MM.1S (cell line): ENCODE results near the gene EXTL1.

Source experiments
- DNase-seq: peaks from one replicate; pipeline ENCODE4 v3.0.0-alpha.2; 2015
- H2AFZ ChIP-seq: fragments of 300-600 bp; sonication (generic); 2 replicates; pipeline ENCODE4 v1.6.0; 2016; ENCODE audit warnings: antibody characterized with exemption, low read length
- H3F3A ChIP-seq: fragments of 300-600 bp; sonication (generic); 2 replicates; pipeline ENCODE4 v1.6.1; 2016; ENCODE audit warnings: mild to moderate bottlenecking, antibody characterized with exemption, low read length, moderate library complexity, mixed read lengths; ENCODE audit not compliant: insufficient read depth
- H3K27ac ChIP-seq: fragments of 300-600 bp; sonication (generic); 2 replicates; pipeline ENCODE4 v1.5.1; 2016; ENCODE audit warnings: mild to moderate bottlenecking, low read length
- H3K27me3 ChIP-seq: fragments of 300-600 bp; sonication (generic); replicated peaks from 2 replicates; pipeline ENCODE4 v1.6.0; 2016; ENCODE audit warnings: low read length; ENCODE audit not compliant: insufficient read depth
- H3K36me3 ChIP-seq: fragments of 300-600 bp; sonication (generic); replicated peaks from 2 replicates; pipeline ENCODE4 v1.6.1; 2016; ENCODE audit warnings: mild to moderate bottlenecking, low read length, mixed read lengths; ENCODE audit not compliant: insufficient read depth
- H3K4me1 ChIP-seq: fragments of 300-600 bp; sonication (generic); 2 replicates; pipeline ENCODE4 v1.6.1; 2016; ENCODE audit warnings: low read length, mixed read lengths
- H3K4me2 ChIP-seq: fragments of 300-600 bp; sonication (generic); 2 replicates; pipeline ENCODE4 v1.6.0; 2016; ENCODE audit warnings: low read depth, low read length
- H3K4me3 ChIP-seq: fragments of 300-600 bp; sonication (generic); 2 replicates; pipeline ENCODE4 v1.5.1; 2016; ENCODE audit warnings: low read length, mixed read lengths
- H3K79me2 ChIP-seq: fragments of 300-600 bp; sonication (generic); 2 replicates; pipeline ENCODE4 v1.6.1; 2016; ENCODE audit warnings: mixed run types, low read length, mixed read lengths
- H3K9ac ChIP-seq: fragments of 300-600 bp; sonication (generic); 2 replicates; pipeline ENCODE4 v1.6.1; 2016; ENCODE audit warnings: low read length, mixed read lengths
- H3K9me2 ChIP-seq: fragments of 300-600 bp; sonication (generic); replicated peaks from 2 replicates; pipeline ENCODE4 v1.6.1; 2016; ENCODE audit warnings: mild to moderate bottlenecking, low read length, mixed read lengths; ENCODE audit not compliant: insufficient read depth
- H3K9me3 ChIP-seq: fragments of 300-600 bp; sonication (generic); replicated peaks from 2 replicates; pipeline ENCODE4 v1.6.1; 2016; ENCODE audit warnings: mild to moderate bottlenecking, low read length, mixed read lengths; ENCODE audit not compliant: insufficient read depth
- H4K20me1 ChIP-seq: fragments of 300-600 bp; sonication (generic); 2 replicates; pipeline ENCODE4 v1.6.1; 2016; ENCODE audit warnings: mild to moderate bottlenecking, low read length, moderate library complexity, mixed read lengths; ENCODE audit not compliant: insufficient read depth
- CTCF ChIP-seq: fragments of 300-600 bp; sonication (generic); IDR thresholded peaks from 2 replicates; pipeline ENCODE4 v1.5.1; 2016; ENCODE audit warnings: antibody characterized with exemption, low read length, mixed read lengths
- EZH2 ChIP-seq: fragments of 300-600 bp; sonication (generic); optimal IDR thresholded peaks from 2 replicates; pipeline ENCODE3; 2017; ENCODE audit warnings: low read depth, mild to moderate bottlenecking, antibody characterized with exemption, low read length, mixed read lengths
- EZH2phosphoT487 ChIP-seq: fragments of 300-600 bp; sonication (generic); IDR thresholded peaks from 2 replicates; pipeline ENCODE4 v1.6.1; 2018; ENCODE audit warnings: antibody characterized with exemption, low read length

Gene EXTL1

DNA sequence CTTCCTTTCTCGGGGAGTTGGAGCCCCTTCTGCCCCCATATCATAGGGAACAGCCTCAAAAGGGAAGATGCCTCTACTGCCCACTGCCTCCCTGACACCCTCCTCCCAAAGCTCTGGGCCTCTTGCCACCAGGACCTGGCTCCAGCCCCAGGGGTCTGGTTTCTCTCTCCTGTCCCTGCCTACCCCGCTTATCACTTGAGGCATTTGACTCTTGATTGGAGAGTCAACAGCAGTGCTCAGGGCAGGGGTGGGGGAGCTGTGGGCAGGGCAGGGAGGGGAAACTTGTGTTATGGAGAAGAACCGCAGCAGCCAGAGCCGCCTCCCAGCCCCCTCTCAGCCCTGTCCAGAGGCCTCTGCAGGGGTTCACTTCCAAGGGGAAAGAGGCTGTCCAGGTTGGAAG is 45.3 kb downstream of the EXTL1 start:
- DNase-seq: no peak
- H3K27ac ChIP-seq: no peak overlapping the region

DNA sequence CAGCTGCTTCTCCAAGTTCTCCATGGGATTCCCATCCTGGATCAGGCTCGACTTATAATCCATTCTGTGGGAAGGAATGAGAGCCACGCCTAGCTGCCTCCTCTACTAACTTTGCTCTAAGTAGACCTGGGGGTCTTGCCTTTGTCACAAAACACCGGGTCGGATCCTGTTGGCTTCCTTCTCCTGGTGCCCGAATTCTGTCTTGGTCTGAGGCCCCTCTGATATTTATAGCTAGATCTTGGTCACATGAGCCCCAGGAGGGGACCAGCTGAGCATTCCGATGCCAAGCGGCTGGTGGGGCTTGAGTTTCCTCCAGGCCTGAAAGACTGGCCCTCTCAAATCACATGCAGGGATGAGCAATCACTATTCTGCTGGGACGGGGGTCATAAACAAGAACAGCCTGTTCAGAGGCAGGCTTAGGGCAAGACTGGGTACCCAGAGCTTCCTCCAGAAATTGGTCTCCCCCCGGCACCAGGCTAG is 45.9 kb downstream of the EXTL1 start, which contains the start of gene TRIM63:
TRIM63 (minus strand) TSS at position 199 of the 480 bp plus-strand sequence; CDS start at position 63, 136 bp downstream.
- Histone ChIP-seq H3K9ac (no peak within 1 kb of the TSS), H3K4me1 (no peaks in the 10 kb centered on the region), H2AFZ (no peak within 1 kb of the TSS), H4K20me1 (no peaks in the 10 kb centered on the region), H3K36me3 (no peaks in the 10 kb centered on the region), H3K27me3 (peaks cover 5% of the 10 kb centered on the region; the same call in 1 of the 2 replicates), H3K4me2 (no peak within 1 kb of the TSS), H3K9me2 (no peaks in the 10 kb centered on the region), H3F3A (no peaks in the 10 kb centered on the region), H3K4me3 (no peak within 1 kb of the TSS), H3K79me2 (no peaks in the 10 kb centered on the region), H3K27ac (no peak within 1 kb of the TSS), H3K9me3 (no peaks in the 10 kb centered on the region)
- TF ChIP-seq CTCF (no peak), EZH2phosphoT487 (no peak), EZH2 (no peak)
- DNase-seq: no peak

More for the DNA sequence above, 45.3 kb downstream of the EXTL1 start:
- no peak overlapping the region for H2AFZ ChIP-seq
- no peaks in the 10 kb centered on the region for H3F3A ChIP-seq
- H3K9ac ChIP-seq: no peak overlapping the region
- H3K27me3 ChIP-seq: no peaks in the 10 kb centered on the region
- H3K4me3 ChIP-seq: no peak overlapping the region
- H3K79me2 ChIP-seq: no peaks in the 10 kb centered on the region
- no peaks in the 10 kb centered on the region for H4K20me1 ChIP-seq
- no peaks in the 10 kb centered on the region for H3K4me1 ChIP-seq
- H3K9me2 ChIP-seq: no peaks in the 10 kb centered on the region
- H3K4me2 ChIP-seq: no peak overlapping the region
- TF ChIP-seq EZH2: no peak
- TF ChIP-seq EZH2phosphoT487: no peak
- TF ChIP-seq CTCF: no peak
- H3K36me3 ChIP-seq: no peaks in the 10 kb centered on the region
- H3K9me3 ChIP-seq: no peaks in the 10 kb centered on the region

GRCh38 chr1:26069941-26070295 is 48.3 kb downstream of the EXTL1 start:
- H3K79me2 ChIP-seq: no peaks in the 10 kb centered on the region
- no peaks in the 10 kb centered on the region for H3K4me1 ChIP-seq
- H3K4me2 ChIP-seq: no peak overlapping the region
- no peak overlapping the region for H2AFZ ChIP-seq
- H3K27ac ChIP-seq: no peak overlapping the region
- peaks cover 11% of the 10 kb centered on the region; the same call in 1 of the 2 replicates for H3K27me3 ChIP-seq
- DNase-seq: no peak
- no peaks in the 10 kb centered on the region for H3K9me2 ChIP-seq
- no peak overlapping the region for H3K4me3 ChIP-seq
- no peaks in the 10 kb centered on the region for H3K36me3 ChIP-seq
- no peaks in the 10 kb centered on the region for H3K9me3 ChIP-seq
- no peaks in the 10 kb centered on the region for H4K20me1 ChIP-seq
- TF ChIP-seq CTCF (no peak), EZH2 (no peak), EZH2phosphoT487 (no peak)
- no peak overlapping the region for H3K9ac ChIP-seq
- H3F3A ChIP-seq: no peaks in the 10 kb centered on the region
